ENCODE results near the gene DDX56.

DDX56 gene

DNA sequence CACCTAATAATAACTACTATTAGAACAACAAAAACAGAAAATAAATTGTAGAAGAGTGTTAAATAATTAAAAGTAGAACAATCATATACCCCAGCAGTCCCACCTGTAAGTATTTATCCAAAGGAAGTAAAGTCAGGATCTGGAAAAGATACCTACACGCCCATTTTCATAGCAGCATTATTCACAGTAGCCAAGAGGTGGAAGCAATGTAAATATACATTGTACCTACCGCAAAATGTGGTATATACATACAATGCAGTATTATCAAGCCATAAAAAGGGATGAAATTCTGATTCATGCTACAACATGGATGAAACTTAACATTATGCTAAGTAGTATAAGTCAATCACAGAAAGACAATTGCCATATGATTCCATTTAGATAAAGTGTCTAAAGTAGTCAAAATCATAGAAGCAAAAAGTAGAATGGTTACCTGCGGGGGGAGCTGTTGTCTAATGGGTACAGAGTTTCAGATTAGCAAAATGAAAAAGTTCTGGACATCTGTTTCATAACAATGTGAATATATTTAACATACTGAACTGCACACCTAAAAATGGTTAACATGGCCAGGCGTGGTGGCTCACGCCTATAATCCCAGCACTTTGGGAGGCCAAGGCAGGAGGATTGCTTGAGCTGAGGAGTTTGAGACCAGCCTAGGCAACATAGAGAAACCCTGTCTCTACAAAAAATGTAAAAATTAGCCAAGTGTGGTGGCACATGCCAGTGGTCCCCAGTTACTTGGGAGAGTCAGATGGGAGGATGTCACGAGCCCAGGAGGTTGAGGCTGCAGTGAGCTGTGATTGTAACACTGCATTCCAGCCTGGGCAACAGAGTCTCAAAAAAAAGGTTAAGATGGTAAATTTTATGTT is 14.4 kb upstream of the DDX56 start:
- Histone ChIP-seq H3K4me3 (ENCODE audit: low read length) (no peak overlapping the region), H3K27ac (ENCODE audit: low read length) (no peak overlapping the region), H3K9ac (ENCODE audit: low read length) (no peak overlapping the region), H3K36me3 (ENCODE audit: control insufficient read depth, low read depth, low read length) (no peaks in the 10 kb centered on the region), H3K9me3 (ENCODE audit: control insufficient read depth, low read depth, low read length) (no peaks in the 10 kb centered on the region), H3K4me1 (ENCODE audit: control insufficient read depth, low read depth, low read length) (no peaks in the 10 kb centered on the region), H3K27me3 (ENCODE audit: control insufficient read depth, insufficient read depth, low read length) (no peaks in the 10 kb centered on the region)

GRCh38 chr7:44583146-44583865 is 9.6 kb upstream of the DDX56 start:
- H3K4me3 ChIP-seq (ENCODE audit: low read length): peak overlapping the region; percentile 93
- no peak overlapping the region for H3K9ac ChIP-seq (ENCODE audit: low read length)
- no peaks in the 10 kb centered on the region for H3K27me3 ChIP-seq (ENCODE audit: control insufficient read depth, insufficient read depth, low read length)
- H3K4me1 ChIP-seq (ENCODE audit: control insufficient read depth, low read depth, low read length): peaks cover 4% of the 10 kb centered on the region
- no peak overlapping the region for H3K27ac ChIP-seq (ENCODE audit: low read length)
- no peaks in the 10 kb centered on the region for H3K9me3 ChIP-seq (ENCODE audit: control insufficient read depth, low read depth, low read length)
- H3K36me3 ChIP-seq (ENCODE audit: control insufficient read depth, low read depth, low read length): peaks cover 17% of the 10 kb centered on the region

GRCh38 chr7:44581879-44582603 is 8.3 kb upstream of the DDX56 start, which contains the start of gene TMED4:
TSS of gene TMED4 (minus strand) at chr7:44582231. CDS start at chr7:44582206, 25 bp downstream.
- peaks cover 21% of the 10 kb centered on the region for H3K36me3 ChIP-seq (ENCODE audit: control insufficient read depth, low read depth, low read length)
- peak within 1 kb of the TSS; percentile 77 for H3K9ac ChIP-seq (ENCODE audit: low read length)
- H3K27me3 ChIP-seq (ENCODE audit: control insufficient read depth, insufficient read depth, low read length): no peaks in the 10 kb centered on the region
- H3K9me3 ChIP-seq (ENCODE audit: control insufficient read depth, low read depth, low read length): no peaks in the 10 kb centered on the region
- H3K4me1 ChIP-seq (ENCODE audit: control insufficient read depth, low read depth, low read length): peaks cover 4% of the 10 kb centered on the region
- peak within 1 kb of the TSS; percentile 93 for H3K4me3 ChIP-seq (ENCODE audit: low read length)
- H3K27ac ChIP-seq (ENCODE audit: low read length): peak within 1 kb of the TSS; percentile 82

GRCh38 chr7:44580945-44581878 is 7.5 kb upstream of the DDX56 start:
- Histone ChIP-seq H3K4me3 (ENCODE audit: low read length) (peak overlapping the region; percentile 93), H3K27me3 (ENCODE audit: control insufficient read depth, insufficient read depth, low read length) (no peaks in the 10 kb centered on the region), H3K9ac (ENCODE audit: low read length) (peak overlapping the region; percentile 66), H3K27ac (ENCODE audit: low read length) (no peak overlapping the region), H3K36me3 (ENCODE audit: control insufficient read depth, low read depth, low read length) (peaks cover 21% of the 10 kb centered on the region), H3K4me1 (ENCODE audit: control insufficient read depth, low read depth, low read length) (peaks cover 4% of the 10 kb centered on the region), H3K9me3 (ENCODE audit: control insufficient read depth, low read depth, low read length) (no peaks in the 10 kb centered on the region)

DNA sequence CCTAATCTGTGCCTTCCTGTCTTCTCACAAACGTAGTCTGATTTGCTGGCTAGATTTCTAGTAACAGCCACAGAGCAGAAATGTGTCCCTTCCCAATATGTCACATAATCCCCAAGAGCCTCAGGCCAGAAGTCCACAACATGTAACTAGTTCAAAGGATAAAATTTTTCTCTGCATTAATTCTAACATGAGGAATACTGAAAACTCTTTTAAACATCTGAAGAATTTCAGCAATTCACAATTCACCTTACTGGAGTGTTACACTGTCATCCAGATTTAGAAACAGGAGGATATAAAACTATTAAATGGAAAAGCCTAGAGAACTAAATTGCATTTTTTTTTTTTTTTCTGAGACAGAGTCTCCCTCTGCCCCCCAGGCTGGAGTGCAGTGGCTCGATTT is 2.5 kb upstream of the DDX56 start:
- Histone ChIP-seq H3K9ac (ENCODE audit: low read length) (no peak overlapping the region), H3K9me3 (ENCODE audit: control insufficient read depth, low read depth, low read length) (no peaks in the 10 kb centered on the region), H3K4me3 (ENCODE audit: low read length) (no peak overlapping the region), H3K36me3 (ENCODE audit: control insufficient read depth, low read depth, low read length) (peaks cover 40% of the 10 kb centered on the region), H3K4me1 (ENCODE audit: control insufficient read depth, low read depth, low read length) (peaks cover 10% of the 10 kb centered on the region), H3K27me3 (ENCODE audit: control insufficient read depth, insufficient read depth, low read length) (no peaks in the 10 kb centered on the region), H3K27ac (ENCODE audit: low read length) (no peak overlapping the region)

GRCh38 chr7:44575054-44575453 is 1.3 kb upstream of the DDX56 start:
- H3K4me1 ChIP-seq (ENCODE audit: control insufficient read depth, low read depth, low read length): peaks cover 7% of the 10 kb centered on the region

DNA sequence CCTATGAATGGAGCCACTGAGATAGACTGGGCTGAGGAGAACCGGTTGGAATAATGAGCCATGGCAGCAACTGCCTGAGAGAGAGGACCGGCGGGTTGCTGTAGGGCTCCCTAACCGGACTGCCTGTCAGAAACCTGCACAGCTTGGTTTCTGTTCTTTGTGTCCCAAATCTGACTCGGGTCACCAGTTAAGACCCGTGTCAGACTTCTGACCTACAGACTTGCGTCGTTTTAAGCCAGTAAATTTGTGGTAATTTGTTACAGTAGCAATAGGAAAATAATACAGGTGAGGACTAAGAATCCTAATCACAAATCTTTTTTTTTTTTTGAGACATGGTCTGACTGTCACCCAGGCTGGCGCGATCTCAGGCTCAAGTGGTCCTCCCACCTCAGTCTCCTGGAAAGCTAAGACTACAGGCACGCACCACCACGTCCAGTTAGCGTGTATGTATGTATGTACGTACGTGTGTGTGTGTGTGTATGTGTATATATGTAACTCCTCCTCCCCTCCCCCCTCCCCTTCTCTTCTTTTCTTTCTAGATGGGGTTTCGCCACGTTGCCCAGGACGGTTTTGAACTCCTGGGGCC is 672 bp upstream of the DDX56 start:
- H3K27me3 ChIP-seq (ENCODE audit: control insufficient read depth, insufficient read depth, low read length): no peaks in the 10 kb centered on the region
- peaks cover 49% of the 10 kb centered on the region for H3K36me3 ChIP-seq (ENCODE audit: control insufficient read depth, low read depth, low read length)
- H3K4me1 ChIP-seq (ENCODE audit: control insufficient read depth, low read depth, low read length): peaks cover 7% of the 10 kb centered on the region
- no peaks in the 10 kb centered on the region for H3K9me3 ChIP-seq (ENCODE audit: control insufficient read depth, low read depth, low read length)
- H3K9ac ChIP-seq (ENCODE audit: low read length): peak overlapping the region; percentile 85
- peak overlapping the region; percentile 85 for H3K4me3 ChIP-seq (ENCODE audit: low read length)
- peak overlapping the region; percentile 42 for H3K27ac ChIP-seq (ENCODE audit: low read length)

More at GRCh38 chr7:44575054-44575453, 1.3 kb upstream of the DDX56 start:
- Histone ChIP-seq H3K4me3 (ENCODE audit: low read length) (peak overlapping the region; percentile 85), H3K9ac (ENCODE audit: low read length) (no peak overlapping the region), H3K27me3 (ENCODE audit: control insufficient read depth, insufficient read depth, low read length) (no peaks in the 10 kb centered on the region), H3K36me3 (ENCODE audit: control insufficient read depth, low read depth, low read length) (peaks cover 48% of the 10 kb centered on the region), H3K9me3 (ENCODE audit: control insufficient read depth, low read depth, low read length) (no peaks in the 10 kb centered on the region), H3K27ac (ENCODE audit: low read length) (no peak overlapping the region)

DNA sequence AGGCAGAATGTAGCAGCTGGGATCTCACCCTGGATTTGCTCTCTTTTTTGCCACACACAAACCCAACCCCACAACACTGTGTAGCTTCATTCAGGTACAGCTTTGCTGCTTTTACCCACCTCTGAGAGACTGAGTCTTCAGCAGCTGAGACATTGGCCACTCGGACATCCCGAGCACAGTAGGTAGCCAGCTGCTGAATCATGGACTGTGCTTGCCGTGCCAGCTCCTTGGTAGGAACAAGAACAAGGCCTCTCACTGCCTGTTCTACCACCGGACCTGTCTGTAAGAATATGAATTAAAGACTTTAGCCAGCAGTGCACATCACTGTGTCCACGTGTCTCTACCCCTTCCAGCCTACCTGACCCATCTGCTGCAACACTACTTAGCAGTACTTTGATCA is 937 bp downstream of the DDX56 start:
- peaks cover 53% of the 10 kb centered on the region for H3K36me3 ChIP-seq (ENCODE audit: control insufficient read depth, low read depth, low read length)
- peak overlapping the region; percentile 74 for H3K27ac ChIP-seq (ENCODE audit: low read length)
- H3K9ac ChIP-seq (ENCODE audit: low read length): peak overlapping the region; percentile 85
- H3K27me3 ChIP-seq (ENCODE audit: control insufficient read depth, insufficient read depth, low read length): no peaks in the 10 kb centered on the region
- peaks cover 7% of the 10 kb centered on the region for H3K4me1 ChIP-seq (ENCODE audit: control insufficient read depth, low read depth, low read length)
- H3K4me3 ChIP-seq (ENCODE audit: low read length): peak overlapping the region; percentile 85
- H3K9me3 ChIP-seq (ENCODE audit: control insufficient read depth, low read depth, low read length): no peaks in the 10 kb centered on the region

DNA sequence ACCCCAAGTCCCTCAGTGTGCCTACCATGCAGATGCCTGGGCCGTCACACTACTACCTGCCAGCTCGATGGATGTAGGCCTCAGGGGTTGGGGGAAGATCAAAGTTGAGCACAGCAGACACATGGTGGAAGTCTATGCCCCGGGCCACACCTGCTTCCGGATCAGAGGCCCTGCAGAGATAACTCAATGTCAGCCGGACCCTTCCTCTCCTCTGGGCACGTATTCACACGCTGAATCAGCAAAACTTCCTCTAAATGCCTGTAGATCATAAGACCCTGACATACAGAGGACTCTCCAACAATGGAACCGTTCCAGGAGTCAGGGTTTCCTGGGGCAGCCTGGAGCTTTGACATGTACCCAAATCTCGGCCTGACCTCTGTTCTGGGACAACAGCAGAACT is 3.7 kb downstream of the DDX56 start:
- Histone ChIP-seq H3K36me3 (ENCODE audit: control insufficient read depth, low read depth, low read length) (peaks cover 75% of the 10 kb centered on the region), H3K9ac (ENCODE audit: low read length) (no peak overlapping the region), H3K4me3 (ENCODE audit: low read length) (no peak overlapping the region), H3K27ac (ENCODE audit: low read length) (no peak overlapping the region), H3K9me3 (ENCODE audit: control insufficient read depth, low read depth, low read length) (no peaks in the 10 kb centered on the region), H3K27me3 (ENCODE audit: control insufficient read depth, insufficient read depth, low read length) (no peaks in the 10 kb centered on the region), H3K4me1 (ENCODE audit: control insufficient read depth, low read depth, low read length) (peaks cover 7% of the 10 kb centered on the region)

- Histone ChIP-seq H3K9me3 (ENCODE audit: control insufficient read depth, low read depth, low read length) (no peaks in the 10 kb centered on the region), H3K27me3 (ENCODE audit: control insufficient read depth, insufficient read depth, low read length) (no peaks in the 10 kb centered on the region), H3K4me3 (ENCODE audit: low read length) (no peak overlapping the region), H3K4me1 (ENCODE audit: control insufficient read depth, low read depth, low read length) (no peaks in the 10 kb centered on the region), H3K9ac (ENCODE audit: low read length) (no peak overlapping the region), H3K36me3 (ENCODE audit: control insufficient read depth, low read depth, low read length) (peaks cover 85% of the 10 kb centered on the region), H3K27ac (ENCODE audit: low read length) (no peak overlapping the region)
Measured at GRCh38 chr7:44568771-44569560, 4.7 kb downstream of the DDX56 start.
